H9 (cell line): ENCODE measurements around the gene IST1. TPM values are rescaled to one million over a fixed set of nuclear protein-coding genes. Genes with fewer than 3 reads are reported as not detected.

ENCODE experiments used
- DNase-seq: peaks from one replicate; pipeline ENCODE4 v3.0.0-alpha.2; 2017
- H2AFZ ChIP-seq: one replicate; pipeline ENCODE4 v1.6.1; 2013; ENCODE audit warnings: mild to moderate bottlenecking, low read length, control low read depth, moderate library complexity
- H2AK5ac ChIP-seq: 2 replicates; pipeline ENCODE4 v1.6.1; 2013; ENCODE audit warnings: low read length, control low read depth, mixed read lengths; ENCODE audit not compliant: insufficient read length
- H2BK120ac ChIP-seq: one replicate; pipeline ENCODE4 v1.6.1; 2013; ENCODE audit warnings: low read depth, mild to moderate bottlenecking, low read length, control low read depth, inconsistent platforms; ENCODE audit not compliant: poor library complexity, severe bottlenecking
- H2BK12ac ChIP-seq: 2 replicates; pipeline ENCODE4 v1.6.1; 2013; ENCODE audit warnings: low read length, control low read depth, mixed read lengths, low read depth; ENCODE audit not compliant: insufficient read length
- H2BK15ac ChIP-seq: 2 replicates; pipeline ENCODE4 v1.6.1; 2013; ENCODE audit warnings: low read depth, low read length, control low read depth
- H2BK20ac ChIP-seq: one replicate; pipeline ENCODE4 v1.6.1; 2013; ENCODE audit warnings: low read depth, mild to moderate bottlenecking, low read length, control low read depth, inconsistent platforms; ENCODE audit not compliant: poor library complexity, severe bottlenecking
- H2BK5ac ChIP-seq: 2 replicates; pipeline ENCODE4 v1.6.1; 2013; ENCODE audit warnings: low read length, control low read depth, mixed read lengths; ENCODE audit not compliant: insufficient read length
- H3K14ac ChIP-seq: 2 replicates; pipeline ENCODE4 v1.6.1; 2013; ENCODE audit warnings: low read length, control low read depth; ENCODE audit not compliant: insufficient read depth
- H3K18ac ChIP-seq: 2 replicates; pipeline ENCODE4 v1.6.1; 2013; ENCODE audit warnings: low read depth, mild to moderate bottlenecking, mixed read lengths, low read length, control low read depth; ENCODE audit not compliant: insufficient read length
- H3K23ac ChIP-seq: 2 replicates; pipeline ENCODE4 v1.6.1; 2013; ENCODE audit warnings: low read length, control low read depth, mixed read lengths, low read depth; ENCODE audit not compliant: insufficient read length
- H3K23me2 ChIP-seq: 2 replicates; pipeline ENCODE4 v1.6.1; 2013; ENCODE audit warnings: low read depth, mild to moderate bottlenecking, mixed read lengths, low read length, control low read depth; ENCODE audit not compliant: insufficient read length, poor library complexity, severe bottlenecking
- H3K27ac ChIP-seq: 2 replicates; pipeline ENCODE4 v1.5.1; 2013; ENCODE audit warnings: low read length, control low read depth, mixed read lengths, low read depth; ENCODE audit not compliant: insufficient read length
- H3K27me3 ChIP-seq: 2 replicates; pipeline ENCODE4 v1.6.1; 2013; ENCODE audit warnings: low read length, control low read depth, inconsistent platforms; ENCODE audit not compliant: insufficient read depth
- H3K4ac ChIP-seq: 2 replicates; pipeline ENCODE4 v1.6.1; 2013; ENCODE audit warnings: low read depth, mild to moderate bottlenecking, control low read depth, inconsistent platforms, low read length, moderate library complexity
- H3K4me1 ChIP-seq: 2 replicates; pipeline ENCODE4 v1.6.1; 2013; ENCODE audit warnings: low read length, control low read depth, inconsistent platforms; ENCODE audit not compliant: insufficient read depth
- H3K4me2 ChIP-seq: 2 replicates; pipeline ENCODE4 v1.6.1; 2013; ENCODE audit warnings: low read length, control low read depth, mixed read lengths; ENCODE audit not compliant: insufficient read length, insufficient read depth
- H3K56ac ChIP-seq: 2 replicates; pipeline ENCODE4 v1.6.1; 2013; ENCODE audit warnings: low read depth, mild to moderate bottlenecking, mixed read lengths, low read length, control low read depth; ENCODE audit not compliant: insufficient read length
- H3K79me1 ChIP-seq: 2 replicates; pipeline ENCODE4 v1.6.1; 2013; ENCODE audit warnings: low read depth, mild to moderate bottlenecking, moderate library complexity, low read length, control low read depth, inconsistent platforms; ENCODE audit not compliant: insufficient read depth, poor library complexity, severe bottlenecking
- H3K79me2 ChIP-seq: 2 replicates; pipeline ENCODE4 v1.6.1; 2013; ENCODE audit warnings: low read length, control low read depth, inconsistent platforms; ENCODE audit not compliant: insufficient read depth
- H3K9ac ChIP-seq: 2 replicates; pipeline ENCODE4 v1.6.1; 2013; ENCODE audit warnings: low read length, control low read depth, mixed read lengths; ENCODE audit not compliant: insufficient read length; ENCODE audit errors: extremely low read depth
- H3K9me3 ChIP-seq: one replicate; pipeline ENCODE4 v1.6.1; 2013; ENCODE audit warnings: low read depth, low read length, inconsistent platforms; ENCODE audit not compliant: control insufficient read depth
- H3T11ph ChIP-seq: one replicate; pipeline ENCODE4 v1.6.1; 2013; ENCODE audit warnings: mild to moderate bottlenecking, low read length, control low read depth, inconsistent platforms
- H4K20me1 ChIP-seq: one replicate; pipeline ENCODE4 v1.6.1; 2013; ENCODE audit not compliant: control insufficient read depth, insufficient read length, insufficient read depth
- H4K5ac ChIP-seq: 2 replicates; pipeline ENCODE4 v1.6.1; 2013; ENCODE audit warnings: low read depth, mild to moderate bottlenecking, mixed read lengths, low read length, control low read depth; ENCODE audit not compliant: insufficient read length
- H4K8ac ChIP-seq: replicated peaks from 2 replicates; pipeline ENCODE4 v1.6.1; 2013; ENCODE audit warnings: low read length, control low read depth, mixed read lengths, low read depth; ENCODE audit not compliant: insufficient read length
- H4K91ac ChIP-seq: 2 replicates; pipeline ENCODE4 v1.6.1; 2013; ENCODE audit warnings: low read depth, mild to moderate bottlenecking, moderate library complexity, mixed read lengths, low read length, control low read depth; ENCODE audit not compliant: insufficient read length
- H3K27ac Mint-ChIP-seq, 3 experiments: 2 replicates in 2 of 3; 3 replicates in 1 of 3; pipeline ENCODE4 v1.8.0; 2020 to 2021; ENCODE audit warnings: mixed read lengths in 3 of 3, mild to moderate bottlenecking in 1 of 3, moderate library complexity in 1 of 3
- H3K27me3 Mint-ChIP-seq: 2 replicates; pipeline ENCODE4 v1.8.0; 2021; ENCODE audit warnings: low read depth, mild to moderate bottlenecking, moderate library complexity, mixed read lengths
- H3K36me3 Mint-ChIP-seq, 3 experiments: 2 replicates in 2 of 3; 3 replicates in 1 of 3; pipeline ENCODE4 v1.8.0; 2020 to 2021; ENCODE audit warnings: low read depth in 3 of 3, mixed read lengths in 3 of 3; ENCODE audit not compliant: insufficient read depth in 1 of 3
- H3K4me1 Mint-ChIP-seq, 2 experiments: 2 replicates each; pipeline ENCODE4 v1.8.0; 2020; ENCODE audit warnings: mixed read lengths in 2 of 2
- H3K4me3 Mint-ChIP-seq, 2 experiments: 2 replicates in 1 of 2; 3 replicates in 1 of 2; pipeline ENCODE4 v1.8.0; 2020 to 2021; ENCODE audit warnings: mild to moderate bottlenecking in 2 of 2, mixed read lengths in 2 of 2, moderate library complexity in 1 of 2
- H3K9me3 Mint-ChIP-seq, 2 experiments: 2 replicates in 1 of 2; 3 replicates in 1 of 2; pipeline ENCODE4 v1.8.0; 2020; ENCODE audit warnings: mild to moderate bottlenecking in 2 of 2, mixed read lengths in 2 of 2, moderate library complexity in 1 of 2
- WGBS: extraction: QIAGEN DNeasy Blood & Tissue Kit; methylation state at CpG from one replicate; pipeline ENCODE4 v1.1.7; 2013; ENCODE audit warnings: missing lambda C conversion rate, low lambda C conversion rate, mixed read lengths; ENCODE audit not compliant: insufficient read length; ENCODE audit errors: extremely low coverage; 5-methylcytosine and 5-hydroxymethylcytosine counted together
- total RNA-seq: library from RNA; stranded (reverse); gene quantifications from 2 replicates; pipeline ENCODE4 v1.2.1, GENCODE V29; 2021
- TF ChIP-seq, protein P1 (sequence below): fragments of 200-600 bp; sonication (generic); conservative IDR thresholded peaks from 3 replicates; pipeline ENCODE4 v1.8.0; 2021; ENCODE audit warnings: antibody characterized with exemption, mild to moderate bottlenecking

The IST1 gene
- total RNA-seq, 1 experiment from 2014 or later = 263 TPM

DNA sequence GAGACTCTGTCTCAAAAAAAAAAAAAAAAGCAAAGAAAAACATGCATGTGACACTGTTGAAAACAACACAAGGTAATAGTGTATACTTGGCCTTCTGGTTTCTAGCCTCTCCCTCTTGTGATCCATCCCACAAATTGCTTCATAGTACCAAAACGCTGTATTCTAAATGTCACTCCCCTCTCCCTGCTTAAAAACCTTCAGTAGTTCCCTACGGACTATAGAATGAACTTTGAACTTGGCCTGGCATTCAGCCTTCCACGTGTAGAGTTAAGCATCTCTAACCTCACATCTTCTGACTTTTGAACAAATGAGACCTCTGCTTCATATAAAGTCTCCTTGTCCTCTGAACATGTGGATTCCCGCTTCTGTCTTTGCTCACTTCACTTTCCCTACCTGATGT, 16.4 kb upstream of the IST1 start:
- Histone ChIP-seq H3K56ac (no peak overlapping the region), H3K79me2 (no peaks in the 10 kb centered on the region), H3K23ac (no peak overlapping the region), H2BK15ac (no peak overlapping the region), H3K9me3 (no peaks in the 10 kb centered on the region), H2BK5ac (no peak overlapping the region), H4K8ac (no peak overlapping the region), H2AFZ (no peak overlapping the region), H2AK5ac (no peak overlapping the region), H2BK120ac (no peak overlapping the region), H2BK20ac (no peak overlapping the region), H3K9ac (no peak overlapping the region), H3K4ac (no peak overlapping the region), H3K18ac (no peak overlapping the region), H3K79me1 (no peaks in the 10 kb centered on the region), H2BK12ac (no peak overlapping the region), H4K91ac (no peak overlapping the region), H3K14ac (no peak overlapping the region), H3K4me2 (no peak overlapping the region), H3K23me2 (peaks cover 10% of the 10 kb centered on the region), H3K4me1 (no peaks in the 10 kb centered on the region; the same call in 1 of the 2 replicates), H3K27me3 (no peaks in the 10 kb centered on the region), H3K27ac (no peak overlapping the region), H4K5ac (no peak overlapping the region), H4K20me1 (no peaks in the 10 kb centered on the region), H3T11ph (no peak overlapping the region)
- WGBS = no CpG with 5 or more reads among the region's 4 CpGs
- Mint-ChIP-seq H3K4me3 (no peak overlapping the region), H3K27me3 (no peaks in the 10 kb centered on the region), H3K36me3 (peaks cover 23 to 52% (median 49%) of the 10 kb centered on the region in 3 experiments), H3K4me1 (peaks cover 10 to 16% of the 10 kb centered on the region in 2 experiments), H3K27ac (no peak overlapping the region), H3K9me3 (no peaks in the 10 kb centered on the region)
- TF ChIP-seq, protein P1, sequence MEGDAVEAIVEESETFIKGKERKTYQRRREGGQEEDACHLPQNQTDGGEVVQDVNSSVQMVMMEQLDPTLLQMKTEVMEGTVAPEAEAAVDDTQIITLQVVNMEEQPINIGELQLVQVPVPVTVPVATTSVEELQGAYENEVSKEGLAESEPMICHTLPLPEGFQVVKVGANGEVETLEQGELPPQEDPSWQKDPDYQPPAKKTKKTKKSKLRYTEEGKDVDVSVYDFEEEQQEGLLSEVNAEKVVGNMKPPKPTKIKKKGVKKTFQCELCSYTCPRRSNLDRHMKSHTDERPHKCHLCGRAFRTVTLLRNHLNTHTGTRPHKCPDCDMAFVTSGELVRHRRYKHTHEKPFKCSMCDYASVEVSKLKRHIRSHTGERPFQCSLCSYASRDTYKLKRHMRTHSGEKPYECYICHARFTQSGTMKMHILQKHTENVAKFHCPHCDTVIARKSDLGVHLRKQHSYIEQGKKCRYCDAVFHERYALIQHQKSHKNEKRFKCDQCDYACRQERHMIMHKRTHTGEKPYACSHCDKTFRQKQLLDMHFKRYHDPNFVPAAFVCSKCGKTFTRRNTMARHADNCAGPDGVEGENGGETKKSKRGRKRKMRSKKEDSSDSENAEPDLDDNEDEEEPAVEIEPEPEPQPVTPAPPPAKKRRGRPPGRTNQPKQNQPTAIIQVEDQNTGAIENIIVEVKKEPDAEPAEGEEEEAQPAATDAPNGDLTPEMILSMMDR = no peak
- DNase-seq = no peak
